Stimulated activated memory B cell treated with anti-CD40 and anti-IgM and Interleukin-4, amounts not matched to agents 10 μg/mL and 1 μg/mL and 100 μg/mL, for 72 hours (primary cell): ENCODE results near the gene VDAC2.

ENCODE experiments used
- ATAC-seq: fragments of 150-1000 bp; cut with Tn5 transposase; 2 replicates; pipeline ENCODE4 v1.10.0; 2021
- H3K27ac Mint-ChIP-seq: one replicate; pipeline ENCODE4 v1.8.0; 2022; ENCODE audit warnings: mild to moderate bottlenecking, mixed read lengths
- H3K27me3 Mint-ChIP-seq: one replicate; pipeline ENCODE4 v1.8.0; 2022; ENCODE audit warnings: mixed read lengths
- H3K36me3 Mint-ChIP-seq: one replicate; pipeline ENCODE4 v1.8.0; 2022; ENCODE audit warnings: mixed read lengths
- H3K4me1 Mint-ChIP-seq: one replicate; pipeline ENCODE4 v1.8.0; 2022; ENCODE audit warnings: mixed read lengths
- H3K4me3 Mint-ChIP-seq: one replicate; pipeline ENCODE4 v1.8.0; 2022; ENCODE audit warnings: mild to moderate bottlenecking, moderate library complexity, mixed read lengths
- H3K9me3 Mint-ChIP-seq: one replicate; pipeline ENCODE4 v1.8.0; 2022; ENCODE audit warnings: mixed read lengths

The VDAC2 gene

DNA sequence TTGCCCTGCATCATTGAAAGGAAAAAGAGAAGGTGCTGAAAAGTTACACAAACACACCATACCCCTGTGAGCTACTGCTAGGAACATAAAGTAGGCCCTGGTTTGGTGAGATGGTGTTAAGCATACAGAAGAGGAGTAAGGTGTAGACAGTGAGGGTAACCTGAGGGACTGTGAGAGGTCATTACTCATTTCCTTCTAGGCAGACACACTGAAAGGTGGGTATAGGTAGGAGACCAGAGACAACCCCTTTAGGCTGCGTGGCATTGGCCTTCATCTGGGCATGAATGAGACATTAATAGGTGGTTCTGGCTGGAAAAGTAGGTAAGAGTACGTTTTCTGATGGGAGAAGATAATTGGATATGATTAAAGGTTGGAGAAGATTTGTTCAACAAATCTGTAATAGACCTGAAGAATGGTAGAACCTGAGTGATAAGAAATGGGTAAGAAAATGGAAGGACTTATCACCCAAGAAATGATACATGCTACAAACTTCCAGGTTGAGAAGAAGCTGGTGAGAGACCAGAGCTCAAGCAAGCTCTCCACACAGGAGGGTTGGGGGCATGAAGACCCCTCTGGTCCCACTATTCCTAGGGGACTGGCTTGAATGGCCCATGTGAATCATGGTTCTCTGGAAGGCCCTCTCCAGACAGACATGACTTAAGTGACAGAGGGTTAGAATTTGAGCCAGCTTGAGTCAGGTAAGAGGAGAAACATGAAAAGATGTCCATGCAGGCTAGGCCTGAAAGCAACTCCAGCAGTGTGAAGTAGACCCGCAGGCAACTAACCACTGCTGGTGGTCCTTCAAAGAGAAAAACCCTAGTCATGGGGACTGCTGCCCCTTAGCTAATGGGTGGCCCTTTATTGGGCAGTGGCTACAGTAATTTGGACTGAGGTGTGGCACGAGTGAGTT, 21.3 kb downstream of the VDAC2 start:
- ATAC-seq = no peak
- H3K4me3 Mint-ChIP-seq = peak overlapping the region; percentile 13
- no peaks in the 10 kb centered on the region for H3K27me3 Mint-ChIP-seq
- H3K9me3 Mint-ChIP-seq = no peaks in the 10 kb centered on the region
- peaks cover 29% of the 10 kb centered on the region for H3K36me3 Mint-ChIP-seq
- no peak overlapping the region for H3K27ac Mint-ChIP-seq
- H3K4me1 Mint-ChIP-seq = peaks cover 38% of the 10 kb centered on the region

DNA sequence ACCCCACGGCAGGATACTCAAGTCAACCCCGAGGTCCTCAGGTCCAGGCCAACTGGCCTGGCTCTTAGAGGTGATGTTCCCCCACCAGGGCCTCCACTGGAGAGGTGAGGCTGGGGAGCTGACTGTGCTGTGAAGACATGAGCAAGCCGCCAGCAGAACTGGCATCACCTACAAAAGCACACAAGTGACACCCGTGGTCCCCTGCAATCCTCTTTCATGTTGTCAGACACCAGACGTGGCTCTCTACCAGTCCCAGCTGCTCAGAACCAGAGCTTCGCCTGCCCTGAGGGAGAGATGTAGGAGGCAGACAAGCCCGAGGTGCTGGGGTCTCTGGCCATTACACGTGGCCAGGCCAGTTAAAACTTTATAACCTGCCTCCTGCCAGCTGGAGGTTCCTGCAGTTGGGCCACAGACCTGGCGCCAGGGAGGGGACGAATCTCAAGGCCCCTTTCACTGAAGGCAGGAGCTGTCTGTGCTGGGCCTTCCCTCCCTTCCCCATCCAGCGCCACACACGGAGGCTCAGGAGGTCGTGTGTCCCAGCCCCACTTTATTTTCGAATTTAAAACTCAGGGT, 22.9 kb downstream of the VDAC2 start:
- Mint-ChIP-seq H3K27ac (peak overlapping the region; percentile 81), H3K4me3 (peak overlapping the region; percentile 79), H3K27me3 (no peaks in the 10 kb centered on the region), H3K36me3 (peaks cover 26% of the 10 kb centered on the region), H3K4me1 (peaks cover 30% of the 10 kb centered on the region), H3K9me3 (no peaks in the 10 kb centered on the region)
- no peak for ATAC-seq

DNA sequence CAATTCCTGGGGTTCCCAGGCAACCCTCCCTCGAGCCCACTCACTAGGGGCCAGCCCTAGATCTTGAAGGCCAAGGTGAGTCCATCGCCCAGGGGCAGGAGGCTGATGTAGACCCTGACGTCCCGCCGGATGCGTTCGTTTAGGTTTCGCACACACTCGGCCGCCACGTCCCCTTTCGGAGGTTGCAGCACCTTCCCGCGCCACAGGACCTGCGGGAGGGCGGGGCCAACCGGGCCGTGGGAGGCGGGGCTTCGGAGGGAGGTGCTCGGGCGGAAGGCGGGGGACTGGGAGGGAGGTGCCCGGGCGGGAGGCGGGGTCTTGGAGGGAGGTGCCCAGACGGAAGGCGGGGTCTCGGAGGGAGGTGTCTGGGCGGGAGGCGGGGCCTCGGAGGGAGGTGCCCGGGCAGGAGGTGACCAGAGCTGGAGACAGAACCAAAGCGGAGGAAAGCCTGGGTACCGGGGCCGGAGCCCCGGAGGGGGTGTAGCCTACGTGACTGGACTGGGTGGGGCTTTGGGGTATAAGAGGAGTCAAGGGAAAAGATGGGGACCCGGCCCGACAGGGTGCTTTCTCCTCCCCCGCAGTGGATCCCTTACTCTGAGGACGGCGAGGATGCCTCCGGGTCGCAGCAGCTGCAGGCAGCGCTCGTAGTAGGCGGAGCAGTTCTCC, 23.6 kb downstream of the VDAC2 start:
- Mint-ChIP-seq H3K4me3 (peak overlapping the region; percentile 79), H3K27me3 (no peaks in the 10 kb centered on the region), H3K27ac (peak overlapping the region; percentile 81), H3K36me3 (peaks cover 19% of the 10 kb centered on the region), H3K4me1 (peaks cover 24% of the 10 kb centered on the region), H3K9me3 (no peaks in the 10 kb centered on the region)
- ATAC-seq = peak; percentile 91

DNA sequence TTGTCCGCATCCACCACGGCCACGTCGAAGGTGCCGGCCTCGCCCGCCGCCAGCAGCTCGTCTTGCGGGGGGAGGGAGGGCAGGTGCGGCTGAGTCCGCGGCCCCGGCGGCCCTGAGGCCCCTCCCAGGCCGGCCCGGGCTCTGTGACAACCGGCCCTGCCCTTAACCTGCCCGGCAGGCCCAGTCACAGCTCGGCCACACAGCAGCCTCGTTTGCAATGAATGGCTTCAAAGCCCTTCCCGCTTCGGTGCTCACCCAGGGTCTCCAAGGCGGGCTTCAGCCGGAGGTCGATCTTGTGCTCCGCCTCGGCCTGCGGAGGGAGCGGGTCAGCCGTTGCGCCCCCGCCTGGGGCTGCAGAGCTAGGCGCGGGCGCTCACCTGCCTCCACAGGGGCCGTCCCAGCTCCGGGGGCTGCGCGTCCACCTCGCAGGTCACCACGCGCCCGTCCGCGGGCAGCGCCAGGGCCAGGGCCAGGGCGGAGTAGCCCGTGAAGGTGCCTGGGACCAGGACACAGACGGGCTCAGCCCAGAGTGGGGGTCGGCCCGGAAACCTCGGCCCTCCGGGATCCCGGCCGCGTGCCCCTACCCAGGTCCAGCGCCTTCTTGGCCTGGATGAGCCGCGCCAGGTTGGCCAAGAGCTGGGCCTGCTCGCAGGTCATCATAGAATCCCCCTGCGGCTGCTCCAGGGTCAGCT, 24.2 kb downstream of the VDAC2 start:
- Mint-ChIP-seq H3K27ac (peak overlapping the region; percentile 81), H3K36me3 (peaks cover 19% of the 10 kb centered on the region), H3K4me1 (peaks cover 23% of the 10 kb centered on the region), H3K27me3 (no peaks in the 10 kb centered on the region), H3K9me3 (no peaks in the 10 kb centered on the region), H3K4me3 (peak overlapping the region; percentile 79)
- peak; percentile 0 for ATAC-seq

DNA sequence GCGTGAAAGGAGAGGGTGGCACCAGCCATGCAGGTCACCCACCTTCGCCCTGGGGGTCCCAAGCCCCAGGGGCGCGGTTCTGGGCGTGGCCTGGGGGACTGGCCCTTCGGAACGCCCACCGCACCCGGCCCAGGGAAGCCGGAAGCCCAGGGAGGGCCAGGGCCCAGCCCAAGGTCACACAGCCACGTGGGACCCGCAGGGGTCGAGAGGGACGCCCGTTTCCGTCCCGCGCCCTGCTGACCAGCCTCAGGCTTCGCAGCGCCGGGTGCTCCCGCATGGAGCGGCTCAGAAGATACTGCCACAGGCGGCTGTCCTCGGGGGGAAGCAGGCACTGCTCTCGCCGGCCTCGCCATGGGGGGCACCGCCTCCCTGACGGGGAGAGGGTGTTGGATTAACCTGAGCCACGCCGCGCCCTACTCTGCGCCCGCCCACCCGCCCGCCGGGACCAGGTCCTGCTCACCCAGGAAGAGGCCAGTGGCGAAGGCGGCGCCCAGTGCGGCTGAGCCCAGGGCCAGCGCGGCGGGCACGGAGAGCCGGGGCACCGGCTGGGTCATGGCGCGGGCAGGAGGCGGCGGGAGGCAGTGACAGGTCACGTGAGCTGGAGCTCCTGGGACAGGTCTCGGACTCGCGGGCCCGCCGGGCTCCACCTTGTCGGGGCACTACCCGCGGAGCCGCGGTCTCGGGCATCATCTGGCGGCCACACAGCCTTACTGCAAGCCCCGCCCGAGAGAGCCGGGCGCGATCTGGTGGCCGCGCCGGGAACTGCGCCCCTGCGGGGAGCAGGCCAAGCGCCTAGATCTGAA, 25.0 kb downstream of the VDAC2 start, which contains the start of gene COMTD1:
COMTD1 (minus strand) TSS at position 583 of the 803 bp plus-strand sequence; CDS start at position 554, 29 bp downstream.
- peak; percentile 85 for ATAC-seq
- Mint-ChIP-seq H3K9me3 (no peaks in the 10 kb centered on the region), H3K27ac (peak within 1 kb of the TSS; percentile 22), H3K4me1 (peaks cover 19% of the 10 kb centered on the region), H3K27me3 (no peaks in the 10 kb centered on the region), H3K36me3 (peaks cover 15% of the 10 kb centered on the region), H3K4me3 (peak within 1 kb of the TSS; percentile 79)

DNA sequence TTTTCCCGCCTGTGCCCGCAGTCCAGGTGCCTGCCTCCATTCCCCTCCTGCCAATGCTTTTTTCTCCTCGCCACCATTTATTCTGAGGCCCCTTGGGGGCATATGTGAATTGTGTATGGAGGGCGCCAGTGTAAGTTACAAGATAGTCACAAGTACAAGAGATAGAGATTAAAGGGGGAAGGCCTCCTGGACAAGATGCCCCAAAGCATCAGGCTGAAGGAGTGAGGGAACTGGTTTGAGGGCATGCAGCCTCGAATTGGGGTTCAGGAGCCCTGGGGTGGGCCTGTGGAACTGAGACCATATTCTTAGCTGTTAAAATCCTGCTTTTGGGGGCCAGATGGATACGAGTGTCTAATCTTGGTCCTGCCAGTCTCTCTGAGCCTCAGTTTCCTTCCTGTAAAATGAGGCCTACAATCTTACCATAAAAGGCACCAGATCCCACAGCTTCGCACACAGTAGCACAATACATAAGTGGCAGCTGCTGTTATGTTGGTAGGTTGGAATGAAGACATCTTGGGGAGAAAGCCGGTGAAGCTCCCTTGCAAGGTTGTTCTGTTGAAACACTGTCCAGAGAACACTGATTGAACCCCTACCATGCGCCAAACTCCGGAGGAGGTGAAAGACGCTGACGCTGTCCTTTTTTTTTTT, 25.7 kb downstream of the VDAC2 start:
- no peak for ATAC-seq
- H3K27me3 Mint-ChIP-seq = no peaks in the 10 kb centered on the region
- H3K4me3 Mint-ChIP-seq = peak overlapping the region; percentile 79
- H3K4me1 Mint-ChIP-seq = peaks cover 14% of the 10 kb centered on the region
- no peaks in the 10 kb centered on the region for H3K9me3 Mint-ChIP-seq
- H3K27ac Mint-ChIP-seq = peak overlapping the region; percentile 22
- H3K36me3 Mint-ChIP-seq = peaks cover 10% of the 10 kb centered on the region

DNA sequence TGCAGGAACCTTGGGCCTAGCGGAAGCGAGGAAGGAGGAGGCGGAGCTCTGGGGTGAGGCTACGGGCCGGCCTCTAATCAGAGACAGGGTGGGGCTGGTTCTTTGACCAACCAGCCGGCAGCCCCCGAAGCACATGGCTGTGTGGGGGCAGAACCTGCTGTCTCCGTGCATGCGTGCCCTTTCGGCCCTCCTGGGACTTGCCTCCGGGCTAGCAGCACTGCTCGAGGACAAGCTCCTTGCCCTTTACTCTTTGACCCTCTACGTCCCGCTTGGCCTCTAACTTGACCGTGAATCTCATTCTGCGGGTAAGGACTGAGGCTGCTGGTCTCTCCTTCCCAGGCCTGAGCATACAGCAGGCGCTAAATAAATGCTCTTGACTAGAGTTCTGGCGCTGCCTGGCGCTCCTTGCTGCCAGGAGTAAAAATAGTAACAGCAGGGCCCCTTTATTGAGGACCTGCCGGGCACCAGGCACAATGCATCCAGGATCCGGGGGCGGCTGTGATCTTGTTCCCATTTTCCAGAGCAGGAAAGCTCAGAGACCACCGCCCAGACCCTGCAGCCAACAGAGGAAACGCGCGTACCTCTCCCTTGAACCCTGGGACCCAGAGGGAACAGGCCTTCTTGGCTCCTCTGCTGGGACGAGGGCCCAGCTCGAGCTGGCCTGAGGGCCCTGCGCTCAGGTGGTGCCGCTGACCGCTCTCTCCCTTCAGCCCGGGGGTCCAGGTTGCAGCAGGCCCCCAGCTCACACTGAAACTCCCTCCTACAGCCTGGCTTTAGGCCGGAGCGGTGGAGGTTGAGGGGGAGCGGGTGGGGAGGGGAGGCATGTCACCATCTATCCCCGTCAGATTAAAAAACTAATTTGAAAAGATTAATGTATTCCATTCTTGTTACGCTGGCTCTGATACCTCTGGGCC, 27.8 kb downstream of the VDAC2 start:
- Mint-ChIP-seq H3K9me3 (no peaks in the 10 kb centered on the region), H3K27me3 (no peaks in the 10 kb centered on the region), H3K4me3 (no peak overlapping the region), H3K36me3 (no peaks in the 10 kb centered on the region), H3K4me1 (peaks cover 10% of the 10 kb centered on the region), H3K27ac (no peak overlapping the region)
- no peak for ATAC-seq

DNA sequence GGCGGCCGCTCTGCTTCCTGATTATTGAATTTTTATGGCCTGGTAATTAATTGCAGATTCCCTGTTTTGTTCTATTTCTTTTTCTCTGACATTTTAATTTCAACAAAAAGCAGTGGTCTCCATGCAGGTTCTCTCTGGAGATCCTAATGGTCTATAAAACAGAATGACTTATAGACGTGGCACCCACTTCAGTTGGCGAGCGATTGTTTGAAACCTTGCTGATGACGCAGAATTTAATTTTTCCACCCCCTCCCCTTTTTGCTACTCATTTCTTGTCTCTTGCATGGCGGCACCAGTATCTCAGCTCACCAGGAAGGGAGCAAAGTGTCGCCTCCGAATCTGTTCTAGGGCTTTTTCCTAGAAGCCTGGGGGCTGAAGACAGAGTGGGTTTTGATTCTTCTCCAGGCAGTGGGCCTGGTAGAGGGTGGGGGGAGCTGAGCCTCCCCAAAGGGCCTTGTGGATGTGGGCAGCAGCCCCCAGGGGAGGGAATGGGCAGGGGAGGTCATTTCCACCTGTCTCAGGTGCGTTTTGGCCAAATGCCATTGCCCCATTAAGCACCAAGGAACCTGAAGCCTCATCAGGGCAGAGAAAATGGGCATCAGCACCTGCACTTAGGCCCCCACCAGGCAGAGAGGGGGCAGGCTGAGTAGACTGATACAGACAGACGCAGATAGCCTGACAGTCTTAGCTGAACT, 28.6 kb downstream of the VDAC2 start:
- Mint-ChIP-seq H3K36me3 (no peaks in the 10 kb centered on the region), H3K27me3 (no peaks in the 10 kb centered on the region), H3K27ac (no peak overlapping the region), H3K4me1 (peaks cover 6% of the 10 kb centered on the region), H3K4me3 (no peak overlapping the region), H3K9me3 (no peaks in the 10 kb centered on the region)
- no peak for ATAC-seq

DNA sequence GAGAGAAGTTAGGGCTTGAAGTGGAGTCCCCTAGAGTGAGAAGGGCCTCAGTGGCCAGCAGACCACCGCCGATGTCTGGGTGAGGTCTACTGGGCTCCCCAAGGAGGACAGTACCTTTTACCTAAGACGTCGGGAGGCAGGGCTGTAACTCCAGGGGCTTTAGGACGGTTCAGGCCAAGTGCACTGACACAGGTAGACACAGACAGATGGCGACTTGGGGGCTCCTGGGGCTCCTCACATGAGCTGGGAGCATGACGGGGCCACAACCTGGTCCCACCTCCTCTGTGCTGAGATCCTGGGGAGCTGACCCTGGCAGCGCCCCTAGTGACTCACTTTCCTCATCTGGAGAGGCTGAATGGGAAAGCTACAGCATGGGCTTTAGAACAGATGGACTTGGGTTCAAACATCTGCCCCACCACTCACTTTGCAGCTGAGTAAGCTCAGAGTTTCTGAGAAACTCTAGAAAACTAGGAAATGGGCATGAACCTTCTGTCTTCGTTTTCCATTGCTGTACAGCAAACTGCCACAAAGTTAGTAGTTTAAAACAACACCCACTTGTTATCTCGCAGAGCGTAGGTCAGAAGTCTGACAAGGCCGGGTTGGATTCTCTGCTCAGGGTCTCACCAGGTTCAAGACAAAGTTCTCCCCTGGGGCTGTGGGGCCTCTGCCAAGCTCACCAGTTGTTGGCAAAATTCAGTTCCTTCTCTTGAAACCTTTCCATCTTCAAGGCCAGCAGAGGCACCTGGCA, 29.9 kb downstream of the VDAC2 start:
- no peaks in the 10 kb centered on the region for H3K9me3 Mint-ChIP-seq
- no peak overlapping the region for H3K4me3 Mint-ChIP-seq
- no peaks in the 10 kb centered on the region for H3K27me3 Mint-ChIP-seq
- no peak overlapping the region for H3K27ac Mint-ChIP-seq
- no peak for ATAC-seq
- no peaks in the 10 kb centered on the region for H3K36me3 Mint-ChIP-seq
- peaks cover 6% of the 10 kb centered on the region for H3K4me1 Mint-ChIP-seq

DNA sequence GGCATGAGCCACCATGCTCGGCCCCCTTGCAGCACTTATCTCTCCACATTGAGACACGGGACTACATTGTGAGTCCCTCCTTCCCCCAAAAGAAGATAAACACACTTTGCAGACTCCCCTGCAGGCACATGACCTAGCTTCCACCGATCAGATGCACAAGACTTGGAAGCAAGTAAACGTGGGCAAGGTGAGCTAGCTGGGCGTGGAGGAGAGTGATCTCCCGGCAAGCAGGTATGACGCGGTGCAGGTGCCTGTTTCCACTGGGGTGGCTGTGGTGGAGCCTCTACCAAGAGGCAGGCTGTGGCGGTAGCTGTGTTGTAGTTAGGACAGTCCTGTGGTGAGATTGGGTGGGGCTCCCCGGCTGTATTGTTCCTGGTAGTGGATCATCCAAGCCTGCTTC, 32.8 kb downstream of the VDAC2 start:
- no peak overlapping the region for H3K4me3 Mint-ChIP-seq
- H3K27ac Mint-ChIP-seq = no peak overlapping the region
- H3K36me3 Mint-ChIP-seq = no peaks in the 10 kb centered on the region
- peaks cover 8% of the 10 kb centered on the region for H3K27me3 Mint-ChIP-seq
- H3K9me3 Mint-ChIP-seq = no peaks in the 10 kb centered on the region
- no peak for ATAC-seq
- no peaks in the 10 kb centered on the region for H3K4me1 Mint-ChIP-seq

DNA sequence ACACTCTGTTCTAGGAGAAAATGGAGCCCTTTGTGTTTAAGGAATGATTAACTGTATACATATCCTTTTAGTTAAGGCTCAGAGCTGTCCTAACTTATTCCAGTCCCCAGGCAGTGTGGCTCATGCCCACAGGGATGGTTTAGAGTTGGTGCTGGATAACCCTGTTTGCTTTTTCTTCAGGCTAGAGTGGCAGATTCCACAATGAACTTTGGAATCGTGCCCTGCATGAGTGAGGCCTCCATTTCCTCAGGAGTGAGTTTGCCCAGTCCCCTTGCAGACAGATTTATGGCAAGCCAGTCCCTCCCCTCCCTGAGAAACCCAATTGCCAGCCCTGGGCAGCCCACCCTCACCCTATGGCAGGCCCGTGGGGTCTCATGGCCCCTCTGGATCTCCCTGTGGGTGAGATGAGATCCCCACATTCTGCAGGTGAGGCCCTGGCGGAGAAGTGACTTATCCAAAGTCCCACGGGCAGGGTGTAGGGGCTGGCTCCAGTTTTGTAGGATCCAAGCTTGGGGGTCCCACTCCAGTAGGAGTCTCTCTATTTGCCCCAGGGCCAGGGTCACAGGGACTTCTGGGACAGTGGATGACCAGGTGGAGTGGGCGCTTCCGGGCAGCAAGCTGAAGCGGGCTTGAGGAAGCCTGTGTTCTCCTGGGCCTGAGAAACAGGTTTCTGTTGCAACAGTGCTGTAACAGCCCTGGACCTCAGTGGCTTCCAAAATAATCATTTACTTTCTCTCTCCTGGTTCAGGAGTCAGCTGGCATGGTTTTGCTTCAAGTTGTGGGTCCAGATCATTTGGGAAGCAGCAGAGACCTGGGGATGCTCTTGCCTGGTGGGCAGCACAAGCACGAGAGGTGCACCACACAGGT, 34.1 kb downstream of the VDAC2 start:
- Mint-ChIP-seq H3K36me3 (no peaks in the 10 kb centered on the region), H3K27ac (no peak overlapping the region), H3K27me3 (peaks cover 19% of the 10 kb centered on the region), H3K4me3 (no peak overlapping the region), H3K9me3 (no peaks in the 10 kb centered on the region), H3K4me1 (no peaks in the 10 kb centered on the region)
- ATAC-seq = no peak
